ENCODE measurements around the gene ST8SIA6.

DNA sequence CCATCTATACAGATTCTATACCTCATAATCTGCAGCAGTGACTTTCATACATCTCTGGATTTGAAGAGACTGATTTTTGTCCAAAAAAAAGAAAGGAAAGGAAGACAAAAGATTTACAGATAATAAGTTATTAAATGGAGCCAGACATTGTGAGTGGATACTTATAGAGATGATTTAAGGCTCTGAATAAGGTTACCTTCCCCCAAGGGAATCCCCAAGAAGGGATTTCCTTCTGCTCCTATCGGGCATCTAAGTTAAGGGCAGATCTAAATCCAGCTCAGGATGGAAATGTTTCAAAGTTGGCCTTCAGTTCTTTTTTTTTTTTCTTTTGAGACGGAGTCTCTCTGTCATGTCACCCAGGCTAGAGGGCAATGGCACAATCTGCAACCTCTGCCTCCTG is 97.6 kb downstream of the ST8SIA6 start:
- TF ChIP-seq, protein P1, sequence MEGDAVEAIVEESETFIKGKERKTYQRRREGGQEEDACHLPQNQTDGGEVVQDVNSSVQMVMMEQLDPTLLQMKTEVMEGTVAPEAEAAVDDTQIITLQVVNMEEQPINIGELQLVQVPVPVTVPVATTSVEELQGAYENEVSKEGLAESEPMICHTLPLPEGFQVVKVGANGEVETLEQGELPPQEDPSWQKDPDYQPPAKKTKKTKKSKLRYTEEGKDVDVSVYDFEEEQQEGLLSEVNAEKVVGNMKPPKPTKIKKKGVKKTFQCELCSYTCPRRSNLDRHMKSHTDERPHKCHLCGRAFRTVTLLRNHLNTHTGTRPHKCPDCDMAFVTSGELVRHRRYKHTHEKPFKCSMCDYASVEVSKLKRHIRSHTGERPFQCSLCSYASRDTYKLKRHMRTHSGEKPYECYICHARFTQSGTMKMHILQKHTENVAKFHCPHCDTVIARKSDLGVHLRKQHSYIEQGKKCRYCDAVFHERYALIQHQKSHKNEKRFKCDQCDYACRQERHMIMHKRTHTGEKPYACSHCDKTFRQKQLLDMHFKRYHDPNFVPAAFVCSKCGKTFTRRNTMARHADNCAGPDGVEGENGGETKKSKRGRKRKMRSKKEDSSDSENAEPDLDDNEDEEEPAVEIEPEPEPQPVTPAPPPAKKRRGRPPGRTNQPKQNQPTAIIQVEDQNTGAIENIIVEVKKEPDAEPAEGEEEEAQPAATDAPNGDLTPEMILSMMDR (IDR thresholded peaks at IDR 0.05), result no peak
- TF ChIP-seq EZH2 (IDR thresholded peaks at IDR 0.05) (no peak), EZH2phosphoT487 (IDR thresholded peaks at IDR 0.05) (no peak)
